K562 (cell line): ENCODE results near the gene AGO1. TPM values are rescaled to one million over a fixed set of nuclear protein-coding genes. Genes with fewer than 3 reads are reported as not detected.

Source experiments
- CLOCK ChIP-seq: fragments of 250-450 bp; sonication (Bioruptor Pico); IDR thresholded peaks from 2 replicates; pipeline ENCODE4 v1.4.0; 2020; ENCODE audit warnings: mild to moderate bottlenecking, moderate library complexity, borderline replicate concordance
- KLF16 ChIP-seq: IDR thresholded peaks from 2 replicates; pipeline ENCODE4 v1.6.1; 2016; ENCODE audit warnings: antibody characterized with exemption
- KLF6 ChIP-seq: fragments of 250-450 bp; sonication (Bioruptor Pico); IDR thresholded peaks from 2 replicates; pipeline ENCODE4 v1.4.0; 2020; ENCODE audit warnings: mild to moderate bottlenecking, moderate library complexity, borderline replicate concordance
- NFE2 ChIP-seq: IDR thresholded peaks from 2 replicates; pipeline ENCODE4 v1.6.1; 2014; ENCODE audit warnings: antibody characterized with exemption, low read depth
- ZNF263 ChIP-seq: sonication (generic); formaldehyde crosslinking; IDR thresholded peaks from 2 replicates; pipeline ENCODE4 v1.8.0; 2022; ENCODE audit warnings: mild to moderate bottlenecking, missing genetic modification reagents, borderline replicate concordance
- polyA plus RNA-seq, 8 experiments: library from polyadenylated mRNA; depleted of rRNA in 4 of 8; stranded (reverse) in 5 of 8; unstranded in 3 of 8; fragments of >200 nt; fragmentation: Nextera tagmentation in 2 of 8; fragmentation: Illumina TruSeq in 1 of 8; extraction: Ambion mirVana in 2 of 8; extraction: Trizol in 1 of 8; gene quantifications; 2 replicates each; pipeline versions ENCODE4 v1.2.1 to v1.2.3, GENCODE V29; 2011 to 2014; ENCODE audit warnings: inconsistent platforms in 1 of 8, missing spikeins in 1 of 8
- total RNA-seq, 7 experiments: library from RNA; depleted of rRNA in 6 of 7; stranded (reverse); fragments of >200 nt in 6 of 7; fragmentation: Illumina TruSeq in 2 of 7; extraction: Trizol in 2 of 7; gene quantifications; 2 replicates each; pipeline versions ENCODE4 v1.2.1 to v1.2.3, GENCODE V29; 2011 to 2021; ENCODE audit warnings: low replicate concordance in 1 of 7
- TF ChIP-seq, protein P1 (sequence below): IDR thresholded peaks from 3 replicates; pipeline ENCODE4 v1.6.1; 2011; ENCODE audit warnings: borderline replicate concordance, mild to moderate bottlenecking; ENCODE audit not compliant: insufficient read length, insufficient read depth
- TF ChIP-seq, protein P2 (sequence below): fragments of 450-650 bp; IDR thresholded peaks from 2 replicates; pipeline ENCODE4 v1.6.1; 2016; ENCODE audit warnings: missing biosample characterization, missing genetic modification characterization

The AGO1 gene
- total and polyA plus RNA-seq, 9 of the 15 experiments (the other 6 are each of a cell fraction or from before 2014, with no cell fraction given) = 7.3 to 64.2 (median 26.0) TPM

GRCh38 chr1:35931446-35932157 lies 48.6 kb downstream of the AGO1 start (continued):
- TF ChIP-seq CLOCK = no peak
- no peak for TF ChIP-seq ZNF263 (CRISPR knock-in tag)
- TF ChIP-seq, protein P1, sequence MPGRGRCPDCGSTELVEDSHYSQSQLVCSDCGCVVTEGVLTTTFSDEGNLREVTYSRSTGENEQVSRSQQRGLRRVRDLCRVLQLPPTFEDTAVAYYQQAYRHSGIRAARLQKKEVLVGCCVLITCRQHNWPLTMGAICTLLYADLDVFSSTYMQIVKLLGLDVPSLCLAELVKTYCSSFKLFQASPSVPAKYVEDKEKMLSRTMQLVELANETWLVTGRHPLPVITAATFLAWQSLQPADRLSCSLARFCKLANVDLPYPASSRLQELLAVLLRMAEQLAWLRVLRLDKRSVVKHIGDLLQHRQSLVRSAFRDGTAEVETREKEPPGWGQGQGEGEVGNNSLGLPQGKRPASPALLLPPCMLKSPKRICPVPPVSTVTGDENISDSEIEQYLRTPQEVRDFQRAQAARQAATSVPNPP = no peak
- no peak for TF ChIP-seq KLF16
- TF ChIP-seq, protein P2, sequence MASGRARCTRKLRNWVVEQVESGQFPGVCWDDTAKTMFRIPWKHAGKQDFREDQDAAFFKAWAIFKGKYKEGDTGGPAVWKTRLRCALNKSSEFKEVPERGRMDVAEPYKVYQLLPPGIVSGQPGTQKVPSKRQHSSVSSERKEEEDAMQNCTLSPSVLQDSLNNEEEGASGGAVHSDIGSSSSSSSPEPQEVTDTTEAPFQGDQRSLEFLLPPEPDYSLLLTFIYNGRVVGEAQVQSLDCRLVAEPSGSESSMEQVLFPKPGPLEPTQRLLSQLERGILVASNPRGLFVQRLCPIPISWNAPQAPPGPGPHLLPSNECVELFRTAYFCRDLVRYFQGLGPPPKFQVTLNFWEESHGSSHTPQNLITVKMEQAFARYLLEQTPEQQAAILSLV (tag) = no peak
- no peak for TF ChIP-seq NFE2
- TF ChIP-seq KLF6 (CRISPR knock-in tag) = no peak
- TF ChIP-seq, all 486 proteins: peak for 32
